Keratinocyte (primary cell): ENCODE results near the gene ZNF496.

ENCODE experiments used
- EZH2 ChIP-seq: IDR thresholded peaks from one replicate; pipeline ENCODE4 v1.6.1; 2012; ENCODE audit warnings: inconsistent platforms, mild to moderate bottlenecking, low read length, moderate library complexity
- TF ChIP-seq, protein P1 (sequence below), 3 experiments: IDR thresholded peaks in 1 of 3; conservative IDR thresholded peaks in 1 of 3; optimal IDR thresholded peaks in 1 of 3; 2 replicates in 2 of 3; 3 replicates in 1 of 3; pipeline versions ENCODE3 to v1.5.1; 2011; ENCODE audit warnings: low read length in 3 of 3, mild to moderate bottlenecking in 3 of 3, moderate library complexity in 2 of 3, control low read depth in 1 of 3, inconsistent platforms in 1 of 3; ENCODE audit not compliant: insufficient read depth in 2 of 3; ENCODE audit errors: extremely low read depth in 1 of 3

DNA sequence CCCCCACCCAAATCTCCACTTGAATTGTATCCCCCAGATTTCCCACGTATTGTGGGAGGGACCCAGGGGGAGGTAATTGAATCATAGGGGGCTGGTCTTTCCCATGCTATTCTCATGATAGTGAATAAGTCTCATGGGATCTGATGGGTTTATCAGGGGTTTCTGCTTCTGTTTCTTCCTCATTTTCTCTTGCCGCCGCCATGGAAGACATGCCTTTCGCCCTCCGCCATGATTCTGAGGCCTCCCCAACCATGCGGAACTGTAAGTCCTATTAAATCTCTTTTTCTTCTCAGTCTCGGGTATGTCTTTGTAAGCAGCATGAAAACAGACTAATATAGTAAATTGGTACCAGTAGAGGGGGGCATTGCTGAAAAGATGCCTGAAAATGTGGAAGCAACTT, 33.4 kb upstream of the ZNF496 start:
- TF ChIP-seq, protein P1, sequence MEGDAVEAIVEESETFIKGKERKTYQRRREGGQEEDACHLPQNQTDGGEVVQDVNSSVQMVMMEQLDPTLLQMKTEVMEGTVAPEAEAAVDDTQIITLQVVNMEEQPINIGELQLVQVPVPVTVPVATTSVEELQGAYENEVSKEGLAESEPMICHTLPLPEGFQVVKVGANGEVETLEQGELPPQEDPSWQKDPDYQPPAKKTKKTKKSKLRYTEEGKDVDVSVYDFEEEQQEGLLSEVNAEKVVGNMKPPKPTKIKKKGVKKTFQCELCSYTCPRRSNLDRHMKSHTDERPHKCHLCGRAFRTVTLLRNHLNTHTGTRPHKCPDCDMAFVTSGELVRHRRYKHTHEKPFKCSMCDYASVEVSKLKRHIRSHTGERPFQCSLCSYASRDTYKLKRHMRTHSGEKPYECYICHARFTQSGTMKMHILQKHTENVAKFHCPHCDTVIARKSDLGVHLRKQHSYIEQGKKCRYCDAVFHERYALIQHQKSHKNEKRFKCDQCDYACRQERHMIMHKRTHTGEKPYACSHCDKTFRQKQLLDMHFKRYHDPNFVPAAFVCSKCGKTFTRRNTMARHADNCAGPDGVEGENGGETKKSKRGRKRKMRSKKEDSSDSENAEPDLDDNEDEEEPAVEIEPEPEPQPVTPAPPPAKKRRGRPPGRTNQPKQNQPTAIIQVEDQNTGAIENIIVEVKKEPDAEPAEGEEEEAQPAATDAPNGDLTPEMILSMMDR (optimal IDR thresholded peaks at IDR 0.05 in 1 of 3, IDR thresholded peaks at IDR 0.05 in 1 of 3, conservative IDR thresholded peaks at IDR 0.05 in 1 of 3; ENCODE audit: extremely low read depth in 1 of 3, insufficient read depth in 2 of 3, low read length in 3 of 3), result no peak
- no peak for TF ChIP-seq EZH2
